Common myeloid progenitor, CD34-positive (primary cell): ENCODE data around the gene E2F7.

Source experiments
- CTCF ChIA-PET: fragments of 350-600 bp; sonication (Branson Sonifier 250); formaldehyde crosslinking; loops from one replicate; lab custom pipeline; 2021; ENCODE audit warnings: antibody characterized with exemption; lab: Charles Lee
- POLR2A ChIA-PET: fragments of 350-600 bp; sonication (Branson Sonifier 250); formaldehyde crosslinking; loops from one replicate; lab custom pipeline; 2021; ENCODE audit warnings: antibody characterized with exemption; lab: Charles Lee
- DNase-seq, 3 donors: peaks; one replicate each; pipeline versions ENCODE4 v3.0.0 to v3.0.0-alpha.2; 2013
- H3K27ac ChIP-seq, 2 experiments: 1 replicate in 1 of 2; 2 replicates in 1 of 2; pipeline ENCODE4 v1.7.0; 2013; ENCODE audit warnings: inconsistent platforms in 2 of 2, low read length in 2 of 2, mild to moderate bottlenecking in 2 of 2, low read depth in 1 of 2, moderate library complexity in 1 of 2; ENCODE audit not compliant: severe bottlenecking in 2 of 2, insufficient read depth in 1 of 2, poor library complexity in 1 of 2
- H3K27me3 ChIP-seq, 5 experiments: replicated peaks in 2 of 5; 1 replicate in 3 of 5; 2 replicates in 2 of 5; pipeline versions ENCODE4 v1.6.1 to v1.7.0; 2013; ENCODE audit warnings: low read length in 4 of 5, mild to moderate bottlenecking in 2 of 5, moderate library complexity in 2 of 5, inconsistent platforms in 1 of 5; ENCODE audit not compliant: insufficient read depth in 5 of 5, control insufficient read depth in 4 of 5
- H3K36me3 ChIP-seq, 4 experiments: 1 replicate in 2 of 4; 2 replicates in 2 of 4; pipeline versions ENCODE4 v1.6.1 to v1.7.0; 2013; ENCODE audit warnings: low read length in 3 of 4, control low read depth in 1 of 4, mild to moderate bottlenecking in 1 of 4; ENCODE audit not compliant: control insufficient read depth in 4 of 4, insufficient read depth in 4 of 4
- H3K4me1 ChIP-seq, 4 experiments: 1 replicate in 3 of 4; 2 replicates in 1 of 4; pipeline versions ENCODE4 v1.6.1 to v1.7.1; 2013; ENCODE audit warnings: low read length in 3 of 4, mild to moderate bottlenecking in 3 of 4, control low read depth in 1 of 4, inconsistent platforms in 1 of 4, moderate library complexity in 1 of 4; ENCODE audit not compliant: control insufficient read depth in 4 of 4, insufficient read depth in 4 of 4; ENCODE audit errors: control extremely low read depth in 1 of 4
- H3K4me3 ChIP-seq, 7 experiments: 1 replicate in 4 of 7; 2 replicates in 3 of 7; pipeline versions ENCODE4 v1.5.1 to v1.7.0; 2013; ENCODE audit warnings: mild to moderate bottlenecking in 7 of 7, low read length in 6 of 7, moderate library complexity in 6 of 7, inconsistent platforms in 2 of 7, low read depth in 2 of 7, control low read depth in 1 of 7; ENCODE audit not compliant: insufficient read depth in 4 of 7, control insufficient read depth in 1 of 7; ENCODE audit errors: extremely low read depth in 1 of 7
- H3K9me3 ChIP-seq, 5 experiments: 1 replicate in 4 of 5; 2 replicates in 1 of 5; pipeline versions ENCODE4 v1.6.1 to v1.7.1; 2013; ENCODE audit warnings: low read length in 4 of 5, mild to moderate bottlenecking in 2 of 5, inconsistent platforms in 1 of 5, low read depth in 1 of 5, moderate library complexity in 1 of 5; ENCODE audit not compliant: control insufficient read depth in 4 of 5, insufficient read depth in 2 of 5; ENCODE audit errors: control extremely low read depth in 1 of 5
- WGBS: methylation state at CpG from one replicate; pipeline ENCODE4 v1.1.5; 2013; ENCODE audit not compliant: insufficient coverage; 5-methylcytosine and 5-hydroxymethylcytosine counted together

The E2F7 gene

DNA sequence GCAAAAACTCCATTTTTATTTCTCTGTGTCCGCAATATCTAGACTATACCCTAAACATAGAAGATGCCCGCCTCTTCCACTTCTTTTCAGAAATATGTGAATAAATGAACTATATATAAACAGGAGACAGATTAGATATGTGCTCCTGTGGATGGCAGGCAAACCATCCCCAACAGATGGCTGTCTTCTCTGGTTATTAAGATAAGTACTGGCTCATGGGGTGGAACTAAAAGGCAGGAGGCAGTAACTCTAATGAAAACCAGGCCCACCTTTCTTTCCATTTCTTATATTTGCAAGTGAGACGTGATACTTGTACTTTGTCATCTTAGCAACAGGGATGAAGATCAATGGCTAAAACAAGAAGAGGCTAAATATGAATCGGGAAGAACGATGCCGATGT is 20.2 kb downstream of the E2F7 start:
- WGBS: 100% methylated on average over 4 of the region's 6 CpGs
- no peaks in the 10 kb centered on the region for H3K27me3 ChIP-seq
- H3K27ac ChIP-seq: no peak overlapping the region
- no peak overlapping the region for H3K4me3 ChIP-seq
- POLR2A ChIA-PET: no interaction called here
- peaks cover 0 to 54% (median 17%) of the 10 kb centered on the region in 4 experiments for H3K36me3 ChIP-seq
- no peak for DNase-seq
- CTCF ChIA-PET: no interaction called here
- no peaks in the 10 kb centered on the region for H3K4me1 ChIP-seq
- peaks cover 0 to under 1% (median 0%) of the 10 kb centered on the region in 5 experiments for H3K9me3 ChIP-seq

DNA sequence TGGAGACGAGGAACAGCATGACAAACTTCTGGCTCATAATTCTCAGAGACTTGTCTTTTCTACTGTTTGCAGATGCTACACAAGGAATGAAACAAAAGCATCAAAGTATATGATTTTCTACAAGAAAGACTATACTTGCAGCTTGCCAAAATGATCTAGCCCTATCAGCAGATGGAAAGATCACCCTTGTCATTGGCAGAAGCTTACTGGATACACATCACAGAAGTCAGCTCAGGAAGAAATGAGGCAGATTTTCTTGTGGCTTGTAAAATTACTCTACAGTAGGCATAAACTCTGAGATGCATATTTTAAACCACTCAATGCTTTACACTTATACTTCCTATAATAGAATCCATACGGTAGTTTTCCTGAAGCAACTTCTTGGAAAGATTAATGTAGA is 20.6 kb downstream of the E2F7 start:
- POLR2A ChIA-PET: no interaction called here
- Histone ChIP-seq H3K27ac (no peak overlapping the region), H3K4me3 (no peak overlapping the region), H3K4me1 (no peaks in the 10 kb centered on the region), H3K9me3 (peaks cover 0 to 3% (median 0%) of the 10 kb centered on the region in 5 experiments), H3K36me3 (peaks cover 0 to 56% (median 18%) of the 10 kb centered on the region in 4 experiments), H3K27me3 (no peaks in the 10 kb centered on the region)
- WGBS: 100% methylated on average over 1 of the region's 2 CpGs
- no peak for DNase-seq
- CTCF ChIA-PET: no interaction called here

DNA sequence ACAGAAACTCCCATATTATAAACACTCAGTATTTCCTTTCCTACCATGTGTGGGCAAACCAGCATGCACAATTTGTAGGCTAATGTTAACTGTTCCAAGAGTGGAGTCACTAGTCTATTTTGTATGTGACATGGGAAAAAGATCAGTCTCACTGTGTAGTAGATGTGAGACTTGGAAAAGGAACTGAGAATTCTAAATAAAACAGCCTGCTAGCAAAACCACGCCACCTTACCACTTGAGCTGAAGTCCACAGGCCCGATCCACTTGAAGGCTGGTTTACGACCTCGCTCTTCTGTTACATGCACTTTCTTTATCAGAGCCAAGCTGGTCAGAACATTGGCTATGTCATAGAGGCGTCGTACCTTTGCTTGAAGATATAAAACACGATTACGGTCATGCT is 22.5 kb downstream of the E2F7 start:
- POLR2A ChIA-PET: no interaction called here
- Histone ChIP-seq H3K27me3 (no peaks in the 10 kb centered on the region), H3K4me1 (no peaks in the 10 kb centered on the region), H3K9me3 (peaks cover 0 to 3% (median 0%) of the 10 kb centered on the region in 5 experiments), H3K4me3 (no peak overlapping the region), H3K36me3 (peaks cover 0 to 48% (median 16%) of the 10 kb centered on the region in 4 experiments), H3K27ac (no peak overlapping the region)
- no peak for DNase-seq
- WGBS: 98% methylated on average over 8 of the region's 8 CpGs
- CTCF ChIA-PET: no interaction called here

DNA sequence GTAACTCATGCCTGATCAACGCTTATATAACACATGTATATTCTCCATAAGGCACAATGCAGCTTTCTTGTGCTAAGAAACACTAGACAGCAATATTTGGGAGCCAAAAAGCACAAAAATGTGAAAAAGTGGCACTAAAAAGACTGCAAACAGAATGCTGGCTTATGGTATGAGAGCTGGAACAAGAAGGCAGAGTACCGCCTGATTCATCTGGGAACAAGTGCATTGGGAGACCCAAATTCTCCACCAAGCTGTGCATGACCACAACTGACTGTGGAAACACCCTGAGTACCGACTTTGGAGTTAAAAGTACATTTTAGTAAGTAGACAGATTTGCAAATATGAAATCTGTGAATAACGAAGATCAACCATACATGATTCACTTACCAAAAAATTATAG is 25.1 kb downstream of the E2F7 start:
- ChIA-PET POLR2A (no interaction called here), CTCF (interaction anchor here (1.8 kb wide), 1 partner anchor 9 kb away, joined by 7 read pairs; no protein-coding TSS in a partner anchor)
- no peaks in the 10 kb centered on the region for H3K27me3 ChIP-seq
- 92% methylated on average over 1 of the region's 4 CpGs for WGBS
- no peaks in the 10 kb centered on the region for H3K4me1 ChIP-seq
- H3K36me3 ChIP-seq: peaks cover 0 to 36% (median 14%) of the 10 kb centered on the region in 4 experiments
- no peak for DNase-seq
- H3K27ac ChIP-seq: no peak overlapping the region
- peaks cover 0 to 3% (median 0%) of the 10 kb centered on the region in 5 experiments for H3K9me3 ChIP-seq
- no peak overlapping the region for H3K4me3 ChIP-seq

DNA sequence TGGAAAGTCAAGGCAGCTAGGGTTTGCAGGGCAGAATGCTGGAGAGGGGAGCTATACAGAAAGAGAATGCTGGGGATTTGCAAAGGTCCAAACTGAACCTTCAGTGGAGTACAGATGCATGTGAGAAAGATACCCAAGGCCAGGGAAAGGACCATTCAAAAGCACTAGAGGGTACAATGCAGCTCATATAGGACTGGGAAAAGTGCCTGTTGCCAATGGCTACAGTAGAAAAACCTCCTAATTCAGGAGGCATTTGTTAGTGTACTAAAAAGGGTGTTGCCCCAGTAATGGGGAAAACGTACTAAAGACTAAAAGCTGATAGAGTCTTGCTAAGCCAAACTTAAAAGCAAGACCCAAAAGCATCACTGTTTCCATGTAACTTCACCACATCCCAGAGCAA is 30.1 kb downstream of the E2F7 start:
- POLR2A ChIA-PET: no interaction called here
- no CpG with 5 or more reads among the region's 1 CpG for WGBS
- no peak for DNase-seq
- Histone ChIP-seq H3K4me3 (no peak overlapping the region), H3K36me3 (peaks cover 0 to 34% (median 9%) of the 10 kb centered on the region in 4 experiments), H3K27ac (no peak overlapping the region), H3K9me3 (peaks cover 0 to 3% (median 0%) of the 10 kb centered on the region in 5 experiments), H3K4me1 (no peaks in the 10 kb centered on the region), H3K27me3 (no peaks in the 10 kb centered on the region)
- CTCF ChIA-PET: interaction anchor here (0.9 to 1.7 kb wide), 2 partner anchors 14 to 16 kb away, joined by 3 to 4 read pairs; no protein-coding TSS in a partner anchor

DNA sequence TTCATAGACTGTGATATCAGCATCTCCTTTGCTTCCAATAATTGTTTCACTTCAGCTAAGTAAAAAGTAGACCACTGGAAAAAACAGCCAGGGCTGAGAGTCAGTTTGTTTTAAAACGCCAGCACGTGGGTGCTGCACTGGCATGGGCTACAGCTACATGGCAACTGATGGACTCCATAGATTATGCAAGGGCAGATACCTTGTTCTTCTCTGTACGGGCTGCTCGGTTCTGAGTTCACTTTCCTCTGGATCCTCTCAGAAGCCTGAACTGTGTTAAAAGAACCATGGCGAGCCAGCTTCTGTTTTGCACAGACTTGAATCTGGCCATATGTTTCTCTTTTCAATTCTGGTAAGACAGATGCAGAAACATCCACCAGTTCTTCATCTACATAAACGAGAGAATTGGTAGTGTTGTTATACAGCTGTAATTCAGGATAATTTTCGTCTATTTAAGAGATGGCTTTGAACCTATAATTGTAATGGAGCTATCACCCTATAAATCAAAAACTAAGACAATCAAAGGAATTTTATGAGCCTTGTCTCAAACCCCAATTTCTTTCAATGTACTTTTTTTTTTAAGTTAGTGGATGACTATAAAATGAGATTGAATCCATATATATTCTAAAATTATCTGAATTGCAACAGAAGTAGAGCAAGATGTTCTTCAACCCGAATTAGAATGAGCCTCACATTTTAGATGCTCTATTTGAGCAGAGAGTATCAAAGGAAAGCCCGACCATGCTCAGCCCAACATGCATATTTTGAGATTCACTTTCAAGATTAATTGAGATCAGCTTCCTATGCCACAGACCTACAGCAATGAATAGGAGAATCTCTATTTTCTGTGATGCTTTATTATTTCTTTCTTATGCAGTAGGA is 31.5 kb downstream of the E2F7 start:
- 95% methylated on average over 5 of the region's 9 CpGs for WGBS
- Histone ChIP-seq H3K36me3 (peaks cover 0 to 45% (median 14%) of the 10 kb centered on the region in 4 experiments), H3K27me3 (no peaks in the 10 kb centered on the region), H3K27ac (no peak overlapping the region), H3K4me3 (no peak overlapping the region), H3K4me1 (no peaks in the 10 kb centered on the region), H3K9me3 (no peaks in the 10 kb centered on the region)
- DNase-seq: no peak
- ChIA-PET CTCF (interaction anchor here (1.7 kb wide), 1 partner anchor 16 kb away, joined by 4 read pairs; no protein-coding TSS in a partner anchor), POLR2A (interaction anchor here (0.5 kb wide), 1 partner anchor 841 kb away, joined by 3 read pairs; no protein-coding TSS in a partner anchor)

DNA sequence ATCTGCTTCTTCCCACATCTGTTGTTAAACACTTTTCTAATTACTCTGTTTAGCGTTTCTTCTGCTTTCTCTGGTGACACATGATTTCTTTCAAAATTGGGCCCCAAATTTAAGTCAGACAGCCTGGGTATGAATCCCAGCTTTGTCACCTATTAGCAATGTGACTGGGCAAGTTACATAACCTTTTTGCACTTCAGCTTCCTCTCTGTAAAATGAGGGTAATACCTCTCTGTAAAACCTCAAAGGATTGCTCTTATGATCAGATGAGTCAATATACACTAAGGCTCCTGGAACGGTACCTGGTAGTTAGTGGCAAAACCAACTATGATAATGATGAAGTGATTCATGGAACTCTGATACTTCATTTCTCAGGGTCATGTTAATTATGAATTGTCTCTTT is 33.0 kb downstream of the E2F7 start:
- H3K36me3 ChIP-seq: peaks cover 0 to 53% (median 16%) of the 10 kb centered on the region in 4 experiments
- no peaks in the 10 kb centered on the region for H3K4me1 ChIP-seq
- no peak for DNase-seq
- POLR2A ChIA-PET: no interaction called here
- H3K27ac ChIP-seq: no peak overlapping the region
- no peak overlapping the region for H3K4me3 ChIP-seq
- WGBS: 100% methylated on average over 1 of the region's 2 CpGs
- no peaks in the 10 kb centered on the region for H3K27me3 ChIP-seq
- CTCF ChIA-PET: interaction anchor here (0.6 kb wide), 1 partner anchor 326 kb away, joined by 3 read pairs; no protein-coding TSS in a partner anchor
- no peaks in the 10 kb centered on the region for H3K9me3 ChIP-seq
